Vagina (tissue), 2 donors: ENCODE results near the gene MLXIPL.

Source experiments
- POLR2A ChIP-seq, 2 donors: fragments of 450-650 bp; IDR thresholded peaks; one replicate each; pipeline ENCODE4 v1.6.1; 2017; ENCODE audit warnings: antibody characterized with exemption in 2 of 2, mild to moderate bottlenecking in 2 of 2, moderate library complexity in 2 of 2
- POLR2AphosphoS5 ChIP-seq, 2 donors: sonication (generic); formaldehyde crosslinking; IDR thresholded peaks; one replicate each; pipeline ENCODE4 v1.9.0; 2017; ENCODE audit warnings: antibody characterized with exemption in 2 of 2, mild to moderate bottlenecking in 2 of 2, low read depth in 1 of 2; ENCODE audit not compliant: insufficient read depth in 1 of 2
- TF ChIP-seq, protein P1 (sequence below), 3 experiments: fragments of 450-650 bp in 2 of 3; fragments of 200-600 bp in 1 of 3; sonication (generic) in 1 of 3; IDR thresholded peaks; one replicate each; pipeline ENCODE4 v1.5.1; 2017 to 2019; ENCODE audit warnings: antibody characterized with exemption in 3 of 3, mild to moderate bottlenecking in 2 of 3, moderate library complexity in 2 of 3

DNA sequence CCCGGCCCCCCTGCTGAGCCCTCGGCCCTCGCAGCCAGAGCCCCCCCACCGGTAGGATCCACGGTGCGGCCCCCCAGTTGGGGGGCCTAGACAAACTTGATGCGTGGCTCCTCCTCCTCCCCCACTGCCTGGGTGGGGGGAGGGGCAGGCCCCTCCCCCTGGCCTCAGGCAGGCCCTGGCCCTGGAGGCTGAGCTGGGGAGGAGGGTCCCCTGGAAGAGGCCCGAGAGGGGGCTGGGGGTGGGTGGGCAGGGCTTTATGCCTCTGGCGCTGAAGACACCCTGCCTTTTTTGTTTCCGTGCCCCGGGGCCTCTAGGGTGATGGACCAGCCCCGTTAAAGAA, 47.0 kb upstream of the MLXIPL start:
- TF ChIP-seq, protein P1, sequence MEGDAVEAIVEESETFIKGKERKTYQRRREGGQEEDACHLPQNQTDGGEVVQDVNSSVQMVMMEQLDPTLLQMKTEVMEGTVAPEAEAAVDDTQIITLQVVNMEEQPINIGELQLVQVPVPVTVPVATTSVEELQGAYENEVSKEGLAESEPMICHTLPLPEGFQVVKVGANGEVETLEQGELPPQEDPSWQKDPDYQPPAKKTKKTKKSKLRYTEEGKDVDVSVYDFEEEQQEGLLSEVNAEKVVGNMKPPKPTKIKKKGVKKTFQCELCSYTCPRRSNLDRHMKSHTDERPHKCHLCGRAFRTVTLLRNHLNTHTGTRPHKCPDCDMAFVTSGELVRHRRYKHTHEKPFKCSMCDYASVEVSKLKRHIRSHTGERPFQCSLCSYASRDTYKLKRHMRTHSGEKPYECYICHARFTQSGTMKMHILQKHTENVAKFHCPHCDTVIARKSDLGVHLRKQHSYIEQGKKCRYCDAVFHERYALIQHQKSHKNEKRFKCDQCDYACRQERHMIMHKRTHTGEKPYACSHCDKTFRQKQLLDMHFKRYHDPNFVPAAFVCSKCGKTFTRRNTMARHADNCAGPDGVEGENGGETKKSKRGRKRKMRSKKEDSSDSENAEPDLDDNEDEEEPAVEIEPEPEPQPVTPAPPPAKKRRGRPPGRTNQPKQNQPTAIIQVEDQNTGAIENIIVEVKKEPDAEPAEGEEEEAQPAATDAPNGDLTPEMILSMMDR (IDR thresholded peaks at IDR 0.05): no peak
- TF ChIP-seq POLR2A (IDR thresholded peaks at IDR 0.05) (no peak), POLR2AphosphoS5 (IDR thresholded peaks at IDR 0.05; ENCODE audit: insufficient read depth in 1 of 2, low read depth in 1 of 2) (no peak)
